Transverse colon (tissue), 4 donors: ENCODE measurements around the gene MTG2. TPM values are rescaled to one million over a fixed set of nuclear protein-coding genes. Genes with fewer than 3 reads are reported as not detected.

Experiments used
- DNase-seq: peaks from one replicate; pipeline ENCODE4 v3.0.0-alpha.2; 2019
- H3K27ac ChIP-seq, 4 donors: fragments of 200-600 bp; sonication (generic); 2 replicates each; pipeline ENCODE4 v1.5.1; 2016 to 2018; ENCODE audit warnings: inconsistent platforms in 4 of 4
- H3K27me3 ChIP-seq: fragments of 200-600 bp; sonication (generic); 2 replicates; pipeline ENCODE4 v1.5.1; 2017; ENCODE audit warnings: inconsistent platforms
- H3K36me3 ChIP-seq, 4 donors: fragments of 200-600 bp; sonication (generic); 2 replicates each; pipeline ENCODE4 v1.5.1; 2017 to 2019; ENCODE audit warnings: inconsistent platforms in 4 of 4
- H3K4me1 ChIP-seq, 4 donors: fragments of 200-600 bp; sonication (generic); 2 replicates each; pipeline ENCODE4 v1.5.1; 2017 to 2020; ENCODE audit warnings: inconsistent platforms in 4 of 4
- H3K4me3 ChIP-seq, 4 donors: fragments of 200-600 bp; sonication (generic); 1 replicate in 1 of 4; 2 replicates in 3 of 4; pipeline versions ENCODE4 v1.5.1 to v1.6.1; 2017 to 2019; ENCODE audit warnings: inconsistent platforms in 4 of 4
- H3K9me3 ChIP-seq, 2 donors: fragments of 200-600 bp; sonication (generic); 2 replicates each; pipeline ENCODE4 v1.5.1; 2017 to 2019; ENCODE audit warnings: inconsistent platforms in 2 of 2
- EP300 ChIP-seq: sonication (generic); formaldehyde crosslinking; IDR thresholded peaks from one replicate; pipeline ENCODE4 v1.6.1; 2017; ENCODE audit warnings: antibody characterized with exemption, low read depth
- POLR2A ChIP-seq: fragments of 450-650 bp; IDR thresholded peaks from one replicate; pipeline ENCODE4 v1.6.1; 2016; ENCODE audit warnings: antibody characterized with exemption, mild to moderate bottlenecking, moderate library complexity
- POLR2AphosphoS5 ChIP-seq, 3 donors: sonication (generic); formaldehyde crosslinking; IDR thresholded peaks; one replicate each; pipeline ENCODE4 v1.6.1; 2016; ENCODE audit warnings: antibody characterized with exemption in 3 of 3
- WGBS, 2 donors: methylation state at CpG; one replicate each; pipeline ENCODE4 v1.1.5; 2018; ENCODE audit warnings: low coverage in 1 of 2; 5-methylcytosine and 5-hydroxymethylcytosine counted together
- in situ Hi-C, 4 donors: fragments of 200-750 bp; cut with MboI; loops; one replicate each; pipeline versions ENCODE4 v1.15.0 to v1.15.1; 2017; ENCODE audit warnings: low sequenced_read_pairs in 3 of 4, low pct_ligation_motif_present in 1 of 4, low pct_unique_long_range_greater_than_20kb in 1 of 4
- intact Hi-C: fragments of 100-400 bp; cut with DNase I; formaldehyde crosslinking; loops from one replicate; pipeline ENCODE4 v1.15.1; 2023; ENCODE audit warnings: low total_unique reads
- total RNA-seq, 4 donors: library from RNA; depleted of rRNA; stranded (reverse); fragments of >200 nt; gene quantifications; one replicate each; pipeline ENCODE4 v1.1.0, GENCODE V29; 2016
- TF ChIP-seq, protein P1 (sequence below), 5 experiments: fragments of 200-600 bp in 3 of 5; fragments of 450-650 bp in 2 of 5; sonication (generic) in 3 of 5; IDR thresholded peaks; 1 replicate in 2 of 5; 2 replicates in 3 of 5; pipeline ENCODE4 v1.5.1; 2016 to 2017; ENCODE audit warnings: antibody characterized with exemption in 5 of 5, inconsistent platforms in 3 of 5, mild to moderate bottlenecking in 2 of 5, moderate library complexity in 1 of 5

Gene MTG2
- total RNA-seq, 4 donors from 2014 or later, result 9.8 to 58.0 (median 23.1) TPM

DNA sequence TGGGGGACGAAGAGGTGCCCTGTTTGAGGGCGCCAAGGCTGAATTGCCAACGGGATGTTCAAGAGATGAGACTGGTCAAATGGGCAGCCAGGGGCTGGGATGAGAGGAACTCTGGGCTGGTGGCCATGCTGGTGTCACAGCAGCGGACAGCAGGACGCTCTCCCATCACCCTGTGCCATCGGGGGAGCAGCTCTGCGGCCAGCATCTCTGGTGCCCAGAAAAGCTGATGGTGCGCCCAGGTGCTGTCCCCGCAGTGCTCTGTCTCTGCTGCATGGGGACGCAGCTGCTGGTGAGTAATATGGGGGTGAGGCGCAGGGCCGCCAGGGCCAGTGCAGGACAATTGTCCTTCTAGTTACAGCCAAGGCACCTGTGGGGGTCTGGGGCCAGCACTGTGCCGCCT lies 42.2 kb downstream of the MTG2 start:
- intact Hi-C loops, result no loop called here
- in situ Hi-C loops, result no loop called here

DNA sequence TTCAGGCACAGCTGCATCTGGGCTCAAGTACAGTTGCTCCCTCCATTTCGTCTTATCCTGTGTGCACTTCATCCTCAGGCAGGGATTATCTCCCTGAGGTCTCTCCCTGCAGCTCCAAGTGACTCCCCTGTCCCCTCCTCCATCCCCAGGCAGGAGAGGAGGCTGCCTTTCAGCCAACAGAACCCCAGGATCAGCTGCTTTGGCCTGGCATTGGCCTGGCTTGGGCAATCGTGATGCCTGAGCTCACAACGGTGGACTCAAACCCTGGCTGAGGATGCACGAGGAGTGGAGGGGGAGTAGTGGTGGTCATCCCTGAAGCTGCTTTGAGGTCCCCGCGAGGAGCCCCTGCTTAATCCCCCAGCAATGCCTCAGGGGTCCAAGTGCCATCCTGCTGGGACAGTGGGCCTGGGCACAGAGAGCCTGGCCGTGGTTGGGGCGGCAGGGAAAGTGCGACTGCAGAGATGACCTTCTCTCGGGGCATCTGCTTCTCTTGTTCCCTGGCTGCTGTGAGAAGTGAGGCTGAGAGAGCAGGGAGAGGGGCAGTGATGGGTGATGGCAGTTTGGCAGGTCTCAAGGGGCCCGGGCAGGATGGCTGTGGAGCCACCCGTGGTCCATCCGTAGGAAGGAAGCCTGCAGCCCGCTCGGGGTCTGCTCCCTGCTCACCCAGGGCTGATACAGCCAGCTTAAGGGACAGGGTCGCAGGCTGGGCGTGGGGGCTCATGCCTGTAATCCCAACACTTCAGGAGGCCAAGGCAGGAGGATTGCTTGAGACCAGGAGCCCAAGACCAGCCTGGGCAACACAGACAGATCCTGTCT lies 43.2 kb downstream of the MTG2 start:
- Histone ChIP-seq H3K36me3 (no peaks in the 10 kb centered on the region), H3K4me3 (no peak overlapping the region), H3K27me3 (peaks cover 58% of the 10 kb centered on the region), H3K4me1 (no peaks in the 10 kb centered on the region), H3K9me3 (no peaks in the 10 kb centered on the region), H3K27ac (no peak overlapping the region)
- no peak for DNase-seq
- intact Hi-C loops (no loop called here), in situ Hi-C loops (no loop called here)
- TF ChIP-seq EP300 (no peak), POLR2AphosphoS5 (IDR thresholded peaks at IDR 0.05) (no peak), POLR2A (no peak)
- TF ChIP-seq, protein P1, sequence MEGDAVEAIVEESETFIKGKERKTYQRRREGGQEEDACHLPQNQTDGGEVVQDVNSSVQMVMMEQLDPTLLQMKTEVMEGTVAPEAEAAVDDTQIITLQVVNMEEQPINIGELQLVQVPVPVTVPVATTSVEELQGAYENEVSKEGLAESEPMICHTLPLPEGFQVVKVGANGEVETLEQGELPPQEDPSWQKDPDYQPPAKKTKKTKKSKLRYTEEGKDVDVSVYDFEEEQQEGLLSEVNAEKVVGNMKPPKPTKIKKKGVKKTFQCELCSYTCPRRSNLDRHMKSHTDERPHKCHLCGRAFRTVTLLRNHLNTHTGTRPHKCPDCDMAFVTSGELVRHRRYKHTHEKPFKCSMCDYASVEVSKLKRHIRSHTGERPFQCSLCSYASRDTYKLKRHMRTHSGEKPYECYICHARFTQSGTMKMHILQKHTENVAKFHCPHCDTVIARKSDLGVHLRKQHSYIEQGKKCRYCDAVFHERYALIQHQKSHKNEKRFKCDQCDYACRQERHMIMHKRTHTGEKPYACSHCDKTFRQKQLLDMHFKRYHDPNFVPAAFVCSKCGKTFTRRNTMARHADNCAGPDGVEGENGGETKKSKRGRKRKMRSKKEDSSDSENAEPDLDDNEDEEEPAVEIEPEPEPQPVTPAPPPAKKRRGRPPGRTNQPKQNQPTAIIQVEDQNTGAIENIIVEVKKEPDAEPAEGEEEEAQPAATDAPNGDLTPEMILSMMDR (IDR thresholded peaks at IDR 0.05), result no peak
- WGBS, 2 donors, result 75% methylated on average over 17 of the region's 17 CpGs; no CpG with 5 or more reads in 1 of the 2 donors

More for the DNA sequence above, 42.2 kb downstream of the MTG2 start:
- peaks cover 3 to 7% (median 6%) of the 10 kb centered on the region in 4 donors for H3K4me1 ChIP-seq
- TF ChIP-seq EP300, result no peak
- no peak for TF ChIP-seq POLR2AphosphoS5 (IDR thresholded peaks at IDR 0.05)
- TF ChIP-seq, protein P1 (IDR thresholded peaks at IDR 0.05), result no peak
- TF ChIP-seq POLR2A, result no peak
- H3K36me3 ChIP-seq, result no peaks in the 10 kb centered on the region
- H3K27ac ChIP-seq, result no peak overlapping the region
- peaks cover 66% of the 10 kb centered on the region for H3K27me3 ChIP-seq
- WGBS, 2 donors, result 86% methylated on average over 10 of the region's 13 CpGs; no CpG with 5 or more reads in 1 of the 2 donors
- no peak for DNase-seq
- H3K9me3 ChIP-seq, result no peaks in the 10 kb centered on the region
- H3K4me3 ChIP-seq, result no peak overlapping the region

DNA sequence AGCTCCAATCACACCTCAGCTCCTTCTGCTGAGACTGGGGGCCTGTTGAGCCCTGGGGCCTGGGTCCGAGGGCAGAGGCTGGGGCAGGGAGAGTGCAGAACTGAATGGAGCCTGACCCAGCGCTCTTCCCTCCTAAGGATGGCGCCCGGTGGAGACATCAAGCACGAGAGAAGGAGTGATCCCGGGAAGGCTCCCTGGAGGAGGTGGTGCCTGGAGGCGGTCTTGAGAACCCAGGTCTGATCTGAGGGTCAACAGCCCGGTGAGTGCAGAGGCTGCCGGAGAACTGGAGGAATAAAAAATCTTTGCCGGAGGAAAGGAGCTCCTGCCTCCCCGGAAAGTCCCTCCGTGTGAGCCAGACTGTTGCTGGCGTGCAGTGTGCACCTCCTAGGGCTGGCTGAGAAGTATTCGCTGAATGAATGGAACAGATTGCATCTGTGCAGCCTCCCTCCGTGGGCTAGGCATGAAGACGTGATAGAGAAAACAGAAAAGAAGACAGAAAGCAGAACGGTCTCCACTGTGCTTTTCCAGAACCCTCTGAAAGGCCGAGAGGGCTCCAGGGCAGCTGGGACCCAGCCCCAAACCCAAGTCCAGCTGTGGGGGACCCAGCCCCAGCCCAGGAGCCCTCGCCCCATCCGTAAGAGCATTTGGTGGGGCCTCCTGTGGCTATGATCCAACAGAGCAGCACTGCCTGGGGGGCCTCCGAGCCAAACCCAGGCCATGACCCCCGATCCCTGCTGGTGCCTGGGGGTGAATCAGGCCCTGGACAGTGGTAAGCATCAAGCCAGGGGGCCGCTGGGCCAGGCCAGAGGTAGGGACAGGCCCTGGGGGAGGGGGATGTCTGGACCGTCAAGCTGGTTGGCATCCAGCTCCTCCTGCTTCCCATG lies 44.1 kb downstream of the MTG2 start:
- H3K4me3 ChIP-seq, result no peak overlapping the region
- H3K36me3 ChIP-seq, result no peaks in the 10 kb centered on the region
- H3K4me1 ChIP-seq, result no peaks in the 10 kb centered on the region
- no peak overlapping the region for H3K27ac ChIP-seq
- TF ChIP-seq EP300, result no peak
- no peak for TF ChIP-seq POLR2AphosphoS5 (IDR thresholded peaks at IDR 0.05)
- no peak for TF ChIP-seq POLR2A
- TF ChIP-seq, protein P1 (IDR thresholded peaks at IDR 0.05), result no peak
- in situ Hi-C loops (no loop called here), intact Hi-C loops (no loop called here)
- peaks cover 49% of the 10 kb centered on the region for H3K27me3 ChIP-seq
- no peak for DNase-seq
- WGBS, 2 donors, result 68 to 100% methylated on average over 1 to 21 of the region's 24 CpGs
- no peaks in the 10 kb centered on the region for H3K9me3 ChIP-seq

DNA sequence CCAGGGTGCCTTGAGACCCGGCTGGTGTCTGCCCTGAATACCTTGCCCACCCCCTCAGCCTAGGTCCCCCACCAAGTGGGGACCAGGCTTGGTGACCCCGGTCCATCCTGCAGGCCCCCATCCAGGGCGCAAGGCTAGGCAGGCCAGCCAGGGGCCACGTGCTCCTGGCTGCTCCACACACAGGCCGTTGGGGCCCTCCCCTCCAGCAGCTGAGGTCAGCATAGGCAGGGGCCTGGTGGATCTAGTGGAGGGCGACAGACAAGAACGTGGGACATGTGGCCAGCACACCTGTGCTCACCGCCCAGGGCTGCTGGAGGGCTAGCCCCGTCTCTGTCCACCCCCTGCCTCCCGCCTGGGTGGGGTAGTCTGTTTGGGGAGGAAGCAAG lies 44.8 kb downstream of the MTG2 start:
- TF ChIP-seq EP300, result no peak
- no peak for TF ChIP-seq POLR2A
- TF ChIP-seq POLR2AphosphoS5 (IDR thresholded peaks at IDR 0.05), result no peak
- TF ChIP-seq, protein P1 (IDR thresholded peaks at IDR 0.05), result no peak
- intact Hi-C loops (no loop called here), in situ Hi-C loops (no loop called here)
- Histone ChIP-seq H3K27me3 (peaks cover 43% of the 10 kb centered on the region), H3K27ac (no peak overlapping the region), H3K4me3 (no peak overlapping the region), H3K36me3 (no peaks in the 10 kb centered on the region), H3K4me1 (no peaks in the 10 kb centered on the region), H3K9me3 (no peaks in the 10 kb centered on the region)
- 51% methylated on average over 7 of the region's 10 CpGs; no CpG with 5 or more reads in 1 of the 2 donors for WGBS, 2 donors
- DNase-seq, result no peak
